PC-9 (cell line): ENCODE measurements around the gene ZNF793. TPM values are rescaled to one million over a fixed set of nuclear protein-coding genes. Genes with fewer than 3 reads are reported as not detected.

Experiments
- BruUV-seq: library from RNA; stranded (reverse); fragments of 400-500 nt; replicated peaks from 2 replicates; lab custom pipeline; 2021; lab: Mats Ljungman, UMichigan
- CTCF ChIA-PET: fragments of 300-600 bp; sonication (Branson Sonifier 250); formaldehyde crosslinking; loops from one replicate; lab custom pipeline; 2022; ENCODE audit warnings: antibody characterized with exemption; lab: Charles Lee
- POLR2A ChIA-PET: fragments of 300-600 bp; sonication (Branson Sonifier 250); formaldehyde crosslinking; loops from one replicate; lab custom pipeline; 2022; ENCODE audit warnings: antibody characterized with exemption; ENCODE audit not compliant: unreplicated experiment; lab: Charles Lee
- DNase-seq, 2 experiments: peaks; one replicate each; pipeline versions ENCODE4 v3.0.0 to v3.0.0-alpha.2; 2015 to 2022; ENCODE audit warnings: mixed read lengths in 1 of 2
- H2AFZ ChIP-seq: fragments of 200-600 bp; sonication (generic); 2 replicates; pipeline ENCODE4 v1.8.1; 2017; ENCODE audit warnings: antibody characterized with exemption
- H3F3A ChIP-seq: fragments of 200-600 bp; sonication (generic); 2 replicates; pipeline ENCODE4 v1.8.1; 2017; ENCODE audit warnings: antibody characterized with exemption, mild to moderate bottlenecking, low read depth; ENCODE audit not compliant: insufficient read depth
- H3K27ac ChIP-seq: fragments of 200-600 bp; sonication (generic); 2 replicates; pipeline ENCODE4 v1.6.1; 2016; ENCODE audit warnings: mixed run types
- H3K27me3 ChIP-seq: fragments of 200-600 bp; sonication (generic); 2 replicates; pipeline ENCODE4 v1.6.1; 2016; ENCODE audit warnings: low read depth, mixed run types; ENCODE audit not compliant: insufficient read depth
- H3K36me3 ChIP-seq: fragments of 200-600 bp; sonication (generic); 2 replicates; pipeline ENCODE4 v1.6.1; 2016; ENCODE audit warnings: low read depth, mixed run types
- H3K4me1 ChIP-seq: fragments of 200-600 bp; sonication (generic); replicated peaks from 2 replicates; pipeline ENCODE4 v1.6.1; 2016; ENCODE audit warnings: mixed run types; ENCODE audit not compliant: insufficient read depth
- H3K4me2 ChIP-seq: fragments of 200-600 bp; sonication (generic); 2 replicates; pipeline ENCODE4 v1.6.1; 2017; ENCODE audit warnings: mixed run types
- H3K4me3 ChIP-seq: fragments of 200-600 bp; sonication (generic); 2 replicates; pipeline ENCODE4 v1.6.1; 2016; ENCODE audit warnings: mixed run types
- H3K79me2 ChIP-seq: fragments of 200-600 bp; sonication (generic); 2 replicates; pipeline ENCODE4 v1.6.1; 2017; ENCODE audit warnings: low read depth, mixed run types
- H3K9me2 ChIP-seq: fragments of 200-600 bp; sonication (generic); 2 replicates; pipeline ENCODE4 v1.8.1; 2017; ENCODE audit warnings: mild to moderate bottlenecking; ENCODE audit not compliant: insufficient read depth
- H3K9me3 ChIP-seq: fragments of 200-600 bp; sonication (generic); 2 replicates; pipeline ENCODE4 v1.8.1; 2016; ENCODE audit warnings: low read depth; ENCODE audit not compliant: insufficient read depth
- H4K20me1 ChIP-seq: fragments of 200-600 bp; sonication (generic); 2 replicates; pipeline ENCODE4 v1.8.1; 2017; ENCODE audit not compliant: insufficient read depth
- EZH2 ChIP-seq: fragments of 200-600 bp; sonication (generic); IDR thresholded peaks from 2 replicates; pipeline ENCODE4 v1.8.0; 2017; ENCODE audit warnings: antibody characterized with exemption, low read depth
- intact Hi-C: fragments of 100-400 bp; cut with micrococcal nuclease; formaldehyde crosslinking; loops from one replicate; pipeline ENCODE4 v1.10.0; 2022; ENCODE audit not compliant: unreplicated experiment
- total RNA-seq: library from RNA; stranded (reverse); gene quantifications from 2 replicates; pipeline ENCODE4 v1.2.3, GENCODE V29; 2021
- TF ChIP-seq, protein P1 (sequence below): fragments of 200-600 bp; sonication (generic); conservative IDR thresholded peaks from 2 replicates; pipeline ENCODE4 v1.6.1; 2017; ENCODE audit warnings: mixed run types, antibody characterized with exemption, mild to moderate bottlenecking, moderate library complexity

The ZNF793 gene
- total RNA-seq, 1 experiment from 2014 or later, result 7.2 TPM

DNA sequence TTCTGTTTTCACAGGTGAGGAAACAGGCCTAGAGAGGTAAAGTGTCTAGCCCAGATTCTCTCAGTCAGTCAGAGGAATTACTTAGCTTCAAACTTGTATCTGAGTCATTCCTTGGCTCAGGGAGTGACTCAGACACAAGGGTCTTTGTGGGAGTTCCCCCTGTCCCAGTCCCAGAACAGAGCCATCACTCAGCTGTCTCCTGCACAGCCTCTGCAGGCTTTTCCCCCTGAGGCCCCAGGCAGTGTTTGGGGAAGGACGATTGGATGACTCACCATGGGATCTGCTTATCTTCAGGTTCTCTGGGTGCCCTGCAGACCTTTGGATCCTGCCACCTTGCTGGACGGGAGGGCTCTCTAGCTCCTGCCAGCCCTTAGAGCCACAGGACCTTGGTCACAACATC lies 13.2 kb downstream of the ZNF793 start:
- H3K36me3 ChIP-seq, result 0 out of 2 replicates have a peak, but pooled peaks cover 7% of the 10 kb centered on the region
- no peaks in the 10 kb centered on the region for H3K4me1 ChIP-seq
- no TSS peak for BruUV-seq
- H3K9me3 ChIP-seq, result peaks cover 25% of the 10 kb centered on the region
- no peaks in the 10 kb centered on the region for H3K79me2 ChIP-seq
- H3K27ac ChIP-seq, result no peak overlapping the region
- POLR2A ChIA-PET, result interaction anchor here (0.5 to 0.6 kb wide), 2 partner anchors 777 to 1389 kb away, joined by 3 read pairs; no protein-coding TSS in a partner anchor
- no peak overlapping the region for H3K4me3 ChIP-seq
- H4K20me1 ChIP-seq, result no peaks in the 10 kb centered on the region
- no peaks in the 10 kb centered on the region for H3K9me2 ChIP-seq
- H3K4me2 ChIP-seq, result no peak overlapping the region
- TF ChIP-seq EZH2, result no peak
- TF ChIP-seq, protein P1, sequence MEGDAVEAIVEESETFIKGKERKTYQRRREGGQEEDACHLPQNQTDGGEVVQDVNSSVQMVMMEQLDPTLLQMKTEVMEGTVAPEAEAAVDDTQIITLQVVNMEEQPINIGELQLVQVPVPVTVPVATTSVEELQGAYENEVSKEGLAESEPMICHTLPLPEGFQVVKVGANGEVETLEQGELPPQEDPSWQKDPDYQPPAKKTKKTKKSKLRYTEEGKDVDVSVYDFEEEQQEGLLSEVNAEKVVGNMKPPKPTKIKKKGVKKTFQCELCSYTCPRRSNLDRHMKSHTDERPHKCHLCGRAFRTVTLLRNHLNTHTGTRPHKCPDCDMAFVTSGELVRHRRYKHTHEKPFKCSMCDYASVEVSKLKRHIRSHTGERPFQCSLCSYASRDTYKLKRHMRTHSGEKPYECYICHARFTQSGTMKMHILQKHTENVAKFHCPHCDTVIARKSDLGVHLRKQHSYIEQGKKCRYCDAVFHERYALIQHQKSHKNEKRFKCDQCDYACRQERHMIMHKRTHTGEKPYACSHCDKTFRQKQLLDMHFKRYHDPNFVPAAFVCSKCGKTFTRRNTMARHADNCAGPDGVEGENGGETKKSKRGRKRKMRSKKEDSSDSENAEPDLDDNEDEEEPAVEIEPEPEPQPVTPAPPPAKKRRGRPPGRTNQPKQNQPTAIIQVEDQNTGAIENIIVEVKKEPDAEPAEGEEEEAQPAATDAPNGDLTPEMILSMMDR, result no peak
- no peaks in the 10 kb centered on the region for H3F3A ChIP-seq
- peak; percentile 30 to 46 for DNase-seq
- CTCF ChIA-PET, result no interaction called here
- H3K27me3 ChIP-seq, result no peaks in the 10 kb centered on the region
- H2AFZ ChIP-seq, result no peak overlapping the region
- intact Hi-C loops, result no loop called here

DNA sequence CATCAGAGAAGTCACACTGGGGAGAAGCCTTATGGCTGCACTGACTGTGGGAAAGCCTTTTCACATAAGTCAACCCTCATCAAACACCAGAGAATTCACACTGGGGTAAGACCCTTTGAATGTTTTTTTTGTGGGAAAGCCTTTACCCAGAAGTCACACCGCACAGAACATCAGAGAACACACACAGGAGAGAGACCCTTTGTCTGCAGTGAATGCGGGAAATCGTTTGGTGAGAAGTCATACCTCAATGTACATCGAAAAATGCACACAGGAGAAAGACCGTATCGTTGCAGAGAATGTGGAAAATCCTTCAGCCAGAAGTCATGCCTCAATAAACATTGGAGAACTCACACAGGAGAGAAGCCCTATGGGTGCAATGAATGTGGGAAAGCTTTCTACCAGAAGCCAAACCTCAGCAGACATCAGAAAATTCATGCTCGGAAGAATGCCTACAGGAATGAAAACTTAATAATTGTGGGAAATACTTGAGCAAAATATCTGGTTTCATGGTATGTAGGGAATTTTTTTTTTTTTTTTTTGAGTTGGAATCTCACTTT lies 30.7 kb downstream of the ZNF793 start:
- H2AFZ ChIP-seq, result no peak overlapping the region
- no peaks in the 10 kb centered on the region for H3K79me2 ChIP-seq
- H3F3A ChIP-seq, result no peaks in the 10 kb centered on the region
- no peak overlapping the region for H3K4me2 ChIP-seq
- no peak overlapping the region for H3K4me3 ChIP-seq
- intact Hi-C loops, result no loop called here
- BruUV-seq, result no TSS peak
- H3K9me3 ChIP-seq, result peaks cover 35% of the 10 kb centered on the region
- DNase-seq, result no peak
- H3K4me1 ChIP-seq, result no peaks in the 10 kb centered on the region
- H3K27me3 ChIP-seq, result no peaks in the 10 kb centered on the region
- H3K27ac ChIP-seq, result no peak overlapping the region
- POLR2A ChIA-PET, result no interaction called here
- no peaks in the 10 kb centered on the region for H4K20me1 ChIP-seq
- CTCF ChIA-PET, result no interaction called here
- TF ChIP-seq, protein P1, result no peak
- no peak for TF ChIP-seq EZH2
- peaks cover 12% of the 10 kb centered on the region; the same call in 1 of the 2 replicates for H3K36me3 ChIP-seq
- H3K9me2 ChIP-seq, result no peaks in the 10 kb centered on the region

DNA sequence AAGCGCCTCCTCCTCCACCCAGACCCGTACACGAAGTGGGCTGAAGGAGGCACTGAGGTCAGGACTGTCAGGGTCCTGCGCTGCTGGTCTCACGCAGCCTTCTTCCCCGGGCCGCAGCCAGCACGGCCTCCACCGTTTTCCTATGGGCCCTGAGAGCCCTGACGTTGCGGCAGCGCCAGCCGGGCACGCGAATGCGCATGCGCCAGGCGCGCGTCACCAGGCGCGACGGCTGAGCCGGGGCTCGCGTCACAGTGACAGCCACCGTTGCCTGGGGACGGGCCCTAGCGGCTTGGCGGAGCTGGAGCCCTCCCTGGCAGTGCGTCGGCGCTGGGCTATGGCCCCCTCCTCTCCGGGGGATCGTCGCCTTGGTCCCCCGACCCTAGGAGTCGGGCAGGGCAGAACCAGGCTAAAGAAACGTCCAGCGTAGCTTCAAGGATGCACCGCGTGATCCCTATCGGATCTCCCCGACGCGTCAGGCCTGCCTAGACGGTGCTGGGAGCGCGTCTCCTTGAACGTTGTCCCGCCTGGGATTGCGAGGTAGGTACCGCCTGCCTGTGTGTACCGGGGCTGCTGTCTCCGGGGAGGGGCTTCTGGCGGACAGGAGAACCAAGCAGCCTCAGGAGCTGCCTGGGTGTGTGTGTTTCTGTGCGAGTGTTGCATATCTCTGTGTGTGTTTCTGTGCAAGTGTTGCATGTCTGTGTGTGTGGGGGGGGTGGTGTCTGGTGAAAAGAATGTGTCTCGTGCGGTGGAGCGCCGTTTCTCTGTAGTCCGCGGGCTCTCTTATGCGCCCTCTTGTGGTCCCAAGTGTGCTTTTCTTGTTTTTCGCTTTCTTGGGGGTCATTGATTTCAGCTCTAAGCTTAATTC lies 44.6 kb downstream of the ZNF793 start:
- H2AFZ ChIP-seq, result no peak overlapping the region
- H3K36me3 ChIP-seq, result no peaks in the 10 kb centered on the region
- no peaks in the 10 kb centered on the region for H3F3A ChIP-seq
- H3K4me1 ChIP-seq, result no peaks in the 10 kb centered on the region
- ChIA-PET CTCF (no interaction called here), POLR2A (no interaction called here)
- DNase-seq, result no peak
- H3K27me3 ChIP-seq, result no peaks in the 10 kb centered on the region
- H3K4me3 ChIP-seq, result no peak overlapping the region
- H3K27ac ChIP-seq, result no peak overlapping the region
- no peaks in the 10 kb centered on the region for H3K9me2 ChIP-seq
- H3K79me2 ChIP-seq, result no peaks in the 10 kb centered on the region
- H4K20me1 ChIP-seq, result no peaks in the 10 kb centered on the region
- intact Hi-C loops, result no loop called here
- H3K4me2 ChIP-seq, result no peak overlapping the region
- no peak for TF ChIP-seq EZH2
- TF ChIP-seq, protein P1, result peak; percentile 20; the same call in 1 of the 2 replicates
- no TSS peak for BruUV-seq
- peaks cover 12% of the 10 kb centered on the region for H3K9me3 ChIP-seq
